ENCODE results near the gene TSSC4.

TSSC4 gene

DNA sequence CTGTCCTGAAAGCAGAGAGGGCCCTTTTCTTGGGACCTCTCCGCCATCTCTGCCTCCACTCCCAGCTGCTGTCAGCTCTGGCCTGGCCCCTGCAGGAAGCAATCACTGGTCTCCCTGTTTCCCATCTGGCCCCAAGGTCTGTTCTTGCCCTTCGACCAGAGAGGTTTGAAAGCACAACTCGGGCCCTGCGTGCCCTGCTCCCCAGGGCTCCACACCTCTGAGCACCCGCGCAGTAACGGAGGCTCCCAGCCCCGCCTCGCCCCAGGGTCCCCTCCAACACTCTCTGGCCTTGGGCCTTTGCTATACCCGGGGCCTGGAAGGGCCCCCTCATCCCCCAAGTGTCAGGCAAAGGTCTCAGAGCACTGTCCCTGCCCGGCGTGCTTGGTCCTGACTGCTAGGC lies 31.2 kb upstream of the TSSC4 start:
- TF ChIP-seq, protein P1, sequence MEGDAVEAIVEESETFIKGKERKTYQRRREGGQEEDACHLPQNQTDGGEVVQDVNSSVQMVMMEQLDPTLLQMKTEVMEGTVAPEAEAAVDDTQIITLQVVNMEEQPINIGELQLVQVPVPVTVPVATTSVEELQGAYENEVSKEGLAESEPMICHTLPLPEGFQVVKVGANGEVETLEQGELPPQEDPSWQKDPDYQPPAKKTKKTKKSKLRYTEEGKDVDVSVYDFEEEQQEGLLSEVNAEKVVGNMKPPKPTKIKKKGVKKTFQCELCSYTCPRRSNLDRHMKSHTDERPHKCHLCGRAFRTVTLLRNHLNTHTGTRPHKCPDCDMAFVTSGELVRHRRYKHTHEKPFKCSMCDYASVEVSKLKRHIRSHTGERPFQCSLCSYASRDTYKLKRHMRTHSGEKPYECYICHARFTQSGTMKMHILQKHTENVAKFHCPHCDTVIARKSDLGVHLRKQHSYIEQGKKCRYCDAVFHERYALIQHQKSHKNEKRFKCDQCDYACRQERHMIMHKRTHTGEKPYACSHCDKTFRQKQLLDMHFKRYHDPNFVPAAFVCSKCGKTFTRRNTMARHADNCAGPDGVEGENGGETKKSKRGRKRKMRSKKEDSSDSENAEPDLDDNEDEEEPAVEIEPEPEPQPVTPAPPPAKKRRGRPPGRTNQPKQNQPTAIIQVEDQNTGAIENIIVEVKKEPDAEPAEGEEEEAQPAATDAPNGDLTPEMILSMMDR (IDR thresholded peaks at IDR 0.05; ENCODE audit: insufficient read depth, missing control alignments) = no peak
- no peak for DNase-seq (ENCODE audit: insufficient read length, low spot score)

DNA sequence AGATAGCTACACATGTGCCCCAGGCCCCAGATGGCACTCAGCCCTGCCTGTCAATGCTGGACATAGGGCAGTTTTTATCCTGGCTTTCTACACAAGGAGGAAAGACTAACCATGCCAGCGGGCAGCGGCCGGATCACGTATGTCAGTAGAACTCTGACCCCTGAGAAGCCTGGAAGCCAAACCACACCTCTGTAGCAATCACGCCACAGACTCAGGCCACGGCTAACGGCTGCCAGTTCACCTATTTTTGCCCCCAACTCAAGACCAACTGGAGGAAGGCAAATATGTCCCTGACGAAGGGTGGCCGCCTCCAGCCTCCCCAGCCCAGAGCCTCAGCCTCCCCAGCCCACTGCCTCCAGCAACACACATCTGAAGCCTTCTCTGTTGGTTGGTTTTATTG lies 30.7 kb upstream of the TSSC4 start:
- TF ChIP-seq, protein P1 (IDR thresholded peaks at IDR 0.05; ENCODE audit: insufficient read depth, missing control alignments) = no peak
- no peak for FAIRE-seq

More for the DNA sequence above, 31.2 kb upstream of the TSSC4 start:
- no peak for FAIRE-seq

GRCh38 chr11:2374456-2375201 lies 25.9 kb upstream of the TSSC4 start:
- FAIRE-seq = no peak
- DNase-seq (ENCODE audit: insufficient read length, low spot score) = no peak
- TF ChIP-seq, protein P1 (IDR thresholded peaks at IDR 0.05; ENCODE audit: insufficient read depth, missing control alignments) = no peak

More for the DNA sequence above, 30.7 kb upstream of the TSSC4 start:
- no peak for DNase-seq (ENCODE audit: insufficient read length, low spot score)

- FAIRE-seq (no peak), DNase-seq (ENCODE audit: insufficient read length, low spot score) (no peak)
Observed at GRCh38 chr11:2375341-2375853, 25.2 kb upstream of the TSSC4 start.

GRCh38 chr11:2375964-2376551 lies 24.5 kb upstream of the TSSC4 start:
- TF ChIP-seq, protein P1 (IDR thresholded peaks at IDR 0.05; ENCODE audit: insufficient read depth, missing control alignments) = no peak
- DNase-seq (ENCODE audit: insufficient read length, low spot score) (no peak), FAIRE-seq (no peak)

More at GRCh38 chr11:2375341-2375853, 25.2 kb upstream of the TSSC4 start:
- TF ChIP-seq, protein P1 (IDR thresholded peaks at IDR 0.05; ENCODE audit: insufficient read depth, missing control alignments) = no peak

DNA sequence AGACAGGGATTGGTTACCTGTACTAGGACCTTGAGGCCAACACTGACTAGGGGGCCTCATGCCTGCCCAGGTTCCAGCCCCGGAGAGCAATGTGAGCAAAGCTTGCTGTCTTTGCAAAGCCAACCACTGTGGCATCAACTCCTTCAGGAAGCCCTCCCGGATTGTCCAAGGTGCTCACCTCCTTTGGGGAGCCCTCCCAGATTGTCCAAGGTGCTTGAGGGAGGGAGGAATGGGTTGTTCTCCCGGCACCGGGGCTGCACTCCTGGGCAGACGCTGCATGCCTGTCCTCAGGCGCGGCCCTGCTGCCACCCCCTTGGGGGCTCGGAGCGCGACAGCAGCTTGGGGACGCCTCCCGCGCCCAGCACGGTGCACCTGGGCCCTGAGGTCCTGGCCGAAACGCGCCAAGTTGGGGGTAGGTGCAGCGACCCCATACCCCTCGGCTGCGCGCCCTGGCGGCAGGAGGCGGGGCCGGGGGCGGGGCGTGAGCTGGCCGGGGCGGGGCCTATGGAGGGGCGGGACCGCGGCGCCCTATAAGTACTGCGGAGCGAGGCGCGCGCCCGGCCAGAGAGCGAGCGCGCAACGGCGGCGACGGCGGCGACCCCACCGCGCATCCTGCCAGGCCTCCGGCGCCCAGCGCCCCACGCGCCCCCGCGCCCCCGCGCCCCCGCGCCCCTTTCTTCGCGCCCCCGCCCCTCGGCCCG lies 23.6 kb upstream of the TSSC4 start, which contains the start of gene CD81:
Gene CD81, plus strand, starts transcription at position 560 of the 701 bp plus-strand sequence. CDS start 240 bp downstream, outside the sequence.
- peak; percentile 51 for DNase-seq (ENCODE audit: insufficient read length, low spot score)
- no peak for FAIRE-seq
- TF ChIP-seq, protein P1 (IDR thresholded peaks at IDR 0.05; ENCODE audit: insufficient read depth, missing control alignments) = no peak

All from D721Med (cell line).